Measurements from ENCODE around the gene GJC2.

Gene GJC2

DNA sequence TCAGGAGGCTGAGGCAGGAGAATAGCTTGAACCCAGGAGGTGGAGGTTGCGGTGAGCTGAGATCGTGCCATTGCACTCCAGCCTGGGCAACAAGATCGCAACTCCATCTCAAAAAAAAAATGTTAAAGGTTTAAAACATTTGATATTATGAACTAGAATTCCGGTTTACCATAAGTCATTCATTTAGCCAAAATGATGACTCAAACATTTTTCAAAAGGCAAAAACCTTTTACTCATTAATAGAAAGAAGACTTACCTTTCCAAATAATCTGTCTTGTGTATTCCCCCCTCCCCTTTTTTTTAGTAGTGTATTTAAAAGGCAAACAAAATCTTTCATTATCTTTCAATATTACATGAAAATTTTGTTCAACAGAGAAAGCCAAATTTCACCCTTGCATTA is 32.4 kb upstream of the GJC2 start:
- Histone ChIP-seq H3K9me2 (replicated peaks; ENCODE audit: low read depth, low read length) (no peaks in the 10 kb centered on the region), H2AFZ (ENCODE audit: low read length) (no peak overlapping the region), H3K4me3 (ENCODE audit: low read length, poor library complexity, severe bottlenecking) (no peak overlapping the region), H4K20me1 (ENCODE audit: insufficient read depth, low read length, poor library complexity, severe bottlenecking) (no peaks in the 10 kb centered on the region), H3K4me1 (ENCODE audit: insufficient read depth, low read length, poor library complexity, severe bottlenecking) (no peaks in the 10 kb centered on the region), H3K36me3 (ENCODE audit: insufficient read depth, low read length) (no peaks in the 10 kb centered on the region), H3K27me3 (ENCODE audit: insufficient read depth, low read length, poor library complexity, severe bottlenecking) (peaks cover 8% of the 10 kb centered on the region), H3K9ac (ENCODE audit: low read depth, low read length, poor library complexity, severe bottlenecking) (no peak overlapping the region), H3F3A (ENCODE audit: low read depth) (no peaks in the 10 kb centered on the region), H3K9me3 (ENCODE audit: insufficient read depth, low read depth, low read length) (peaks cover 5% of the 10 kb centered on the region; the same call in 1 of the 2 replicates), H3K79me2 (ENCODE audit: insufficient read depth, low read length) (no peaks in the 10 kb centered on the region), H3K4me2 (ENCODE audit: low read depth, low read length, poor library complexity, severe bottlenecking) (no peak overlapping the region)
- TF ChIP-seq CTCF (conservative IDR thresholded peaks at IDR 0.05; ENCODE audit: low read length), result no peak
- TF ChIP-seq EZH2phosphoT487 (IDR thresholded peaks at IDR 0.05; ENCODE audit: borderline replicate concordance), result no peak

GRCh38 chr1:228118040-228118439 is 31.7 kb upstream of the GJC2 start:
- no peak for TF ChIP-seq CTCF (conservative IDR thresholded peaks at IDR 0.05; ENCODE audit: low read length)
- TF ChIP-seq EZH2phosphoT487 (IDR thresholded peaks at IDR 0.05; ENCODE audit: borderline replicate concordance), result no peak

GRCh38 chr1:228120351-228120750 is 29.4 kb upstream of the GJC2 start:
- H3K27me3 ChIP-seq (ENCODE audit: insufficient read depth, low read length, poor library complexity, severe bottlenecking), result peaks cover 8% of the 10 kb centered on the region
- H4K20me1 ChIP-seq (ENCODE audit: insufficient read depth, low read length, poor library complexity, severe bottlenecking), result no peaks in the 10 kb centered on the region
- H3K4me1 ChIP-seq (ENCODE audit: insufficient read depth, low read length, poor library complexity, severe bottlenecking), result no peaks in the 10 kb centered on the region
- H3K9me2 ChIP-seq (replicated peaks; ENCODE audit: low read depth, low read length), result no peaks in the 10 kb centered on the region
- H3K9ac ChIP-seq (ENCODE audit: low read depth, low read length, poor library complexity, severe bottlenecking), result no peak overlapping the region
- no peaks in the 10 kb centered on the region for H3K36me3 ChIP-seq (ENCODE audit: insufficient read depth, low read length)
- no peaks in the 10 kb centered on the region for H3K79me2 ChIP-seq (ENCODE audit: insufficient read depth, low read length)
- no peak overlapping the region for H2AFZ ChIP-seq (ENCODE audit: low read length)
- TF ChIP-seq CTCF (conservative IDR thresholded peaks at IDR 0.05; ENCODE audit: low read length), result no peak
- no peak for TF ChIP-seq EZH2phosphoT487 (IDR thresholded peaks at IDR 0.05; ENCODE audit: borderline replicate concordance)
- no peaks in the 10 kb centered on the region for H3F3A ChIP-seq (ENCODE audit: low read depth)
- H3K4me3 ChIP-seq (ENCODE audit: low read length, poor library complexity, severe bottlenecking), result no peak overlapping the region
- H3K9me3 ChIP-seq (ENCODE audit: insufficient read depth, low read depth, low read length), result peaks cover 5% of the 10 kb centered on the region; the same call in 1 of the 2 replicates
- no peak overlapping the region for H3K4me2 ChIP-seq (ENCODE audit: low read depth, low read length, poor library complexity, severe bottlenecking)

More at GRCh38 chr1:228118040-228118439, 31.7 kb upstream of the GJC2 start:
- H3K4me2 ChIP-seq (ENCODE audit: low read depth, low read length, poor library complexity, severe bottlenecking), result no peak overlapping the region
- no peaks in the 10 kb centered on the region for H3K4me1 ChIP-seq (ENCODE audit: insufficient read depth, low read length, poor library complexity, severe bottlenecking)
- H3K36me3 ChIP-seq (ENCODE audit: insufficient read depth, low read length), result no peaks in the 10 kb centered on the region
- peaks cover 8% of the 10 kb centered on the region for H3K27me3 ChIP-seq (ENCODE audit: insufficient read depth, low read length, poor library complexity, severe bottlenecking)
- H3K79me2 ChIP-seq (ENCODE audit: insufficient read depth, low read length), result no peaks in the 10 kb centered on the region
- no peaks in the 10 kb centered on the region for H4K20me1 ChIP-seq (ENCODE audit: insufficient read depth, low read length, poor library complexity, severe bottlenecking)
- no peaks in the 10 kb centered on the region for H3K9me2 ChIP-seq (replicated peaks; ENCODE audit: low read depth, low read length)
- H3K9ac ChIP-seq (ENCODE audit: low read depth, low read length, poor library complexity, severe bottlenecking), result no peak overlapping the region
- H3K9me3 ChIP-seq (ENCODE audit: insufficient read depth, low read depth, low read length), result peaks cover 5% of the 10 kb centered on the region; the same call in 1 of the 2 replicates
- no peak overlapping the region for H3K4me3 ChIP-seq (ENCODE audit: low read length, poor library complexity, severe bottlenecking)
- H2AFZ ChIP-seq (ENCODE audit: low read length), result no peak overlapping the region
- H3F3A ChIP-seq (ENCODE audit: low read depth), result no peaks in the 10 kb centered on the region
